Lower lobe of right lung (tissue), 2 donors: ENCODE data around the gene C6orf52. TPM values are rescaled to one million over a fixed set of nuclear protein-coding genes. Genes with fewer than 3 reads are reported as not detected.
"Not testable (repeated sequence)": the region's sequence is repeated elsewhere in the genome, so short reads cannot be mapped to it uniquely, and the experiment has no call there.

Experiments
- ATAC-seq, 2 donors: fragments of 200-7000 bp; cut with Tn5 transposase; one replicate each; pipeline ENCODE4 v1.9.1; 2020 to 2022; ENCODE audit warnings: mild to moderate bottlenecking in 2 of 2, moderate library complexity in 2 of 2
- DNase-seq: peaks from one replicate; pipeline ENCODE4 v3.0.0-alpha.2; 2020
- H3K27ac ChIP-seq: fragments of 200-600 bp; one replicate; pipeline ENCODE4 v1.8.0; 2022
- H3K27me3 ChIP-seq: fragments of 200-600 bp; one replicate; pipeline ENCODE4 v1.8.0; 2022; ENCODE audit warnings: low read depth
- H3K36me3 ChIP-seq: fragments of 200-600 bp; one replicate; pipeline ENCODE4 v1.8.0; 2022; ENCODE audit warnings: mild to moderate bottlenecking
- H3K4me1 ChIP-seq: fragments of 200-600 bp; one replicate; pipeline ENCODE4 v1.8.0; 2022
- H3K4me3 ChIP-seq: fragments of 200-600 bp; one replicate; pipeline ENCODE4 v1.8.0; 2022; ENCODE audit warnings: mild to moderate bottlenecking
- H3K9me3 ChIP-seq: fragments of 200-600 bp; one replicate; pipeline ENCODE4 v1.8.0; 2022
- CTCF ChIP-seq: fragments of 200-600 bp; IDR thresholded peaks from one replicate; pipeline ENCODE4 v1.8.0; 2022; ENCODE audit warnings: antibody characterized with exemption, mild to moderate bottlenecking
- intact Hi-C: fragments of 100-400 bp; cut with DNase I; formaldehyde crosslinking; loops from one replicate; pipeline ENCODE4 v1.11.0; 2022
- total RNA-seq: library from RNA; stranded (reverse); fragmentation: NEBNext Ultra II Directional; extraction: Animal tissue kit (Norgen Biotek cat#: 25700); gene quantifications from one replicate; pipeline ENCODE4 v1.2.1, GENCODE V29; 2021
- donor health status: DM: no; HTN: yes; CAD: no; lungs with severe emphysema.

Gene C6orf52
- total RNA-seq, 1 donor from 2014 or later: 1.3 TPM

GRCh38 chr6:10668126-10668917, 26.1 kb downstream of the C6orf52 start:
- Histone ChIP-seq H3K36me3 (no peaks in the 10 kb centered on the region), H3K27me3 (no peaks in the 10 kb centered on the region), H3K9me3 (no peaks in the 10 kb centered on the region), H3K27ac (no peak overlapping the region), H3K4me3 (no peak overlapping the region), H3K4me1 (no peaks in the 10 kb centered on the region)
- ATAC-seq: no peak
- intact Hi-C loops: no loop called here
- TF ChIP-seq CTCF: no peak
- DNase-seq: no peak

- intact Hi-C loops, H3K36me3 ChIP-seq, H3K27ac ChIP-seq, H3K4me1 ChIP-seq, ATAC-seq, H3K4me3 ChIP-seq, H3K27me3 ChIP-seq, DNase-seq, H3K9me3 ChIP-seq: not testable (repeated sequence)
Measured at GRCh38 chr6:10665595-10665994, 28.8 kb downstream of the C6orf52 start.

- Histone ChIP-seq H3K4me3 (no peak overlapping the region), H3K27ac (no peak overlapping the region), H3K4me1 (no peaks in the 10 kb centered on the region), H3K36me3 (no peaks in the 10 kb centered on the region), H3K9me3 (no peaks in the 10 kb centered on the region), H3K27me3 (no peaks in the 10 kb centered on the region)
- TF ChIP-seq CTCF: no peak
- DNase-seq (no peak), ATAC-seq (no peak)
- intact Hi-C loops: no loop called here
Measured at GRCh38 chr6:10662742-10663141, 31.7 kb downstream of the C6orf52 start.

- H3K4me3 ChIP-seq: no peak overlapping the region
- no peak for TF ChIP-seq CTCF
- ATAC-seq (no peak), DNase-seq (no peak)
- H3K27me3 ChIP-seq: no peaks in the 10 kb centered on the region
- H3K27ac ChIP-seq: no peak overlapping the region
- H3K36me3 ChIP-seq: no peaks in the 10 kb centered on the region
- intact Hi-C loops: no loop called here
- no peaks in the 10 kb centered on the region for H3K4me1 ChIP-seq
- no peaks in the 10 kb centered on the region for H3K9me3 ChIP-seq
Measured at GRCh38 chr6:10662207-10662606, 32.2 kb downstream of the C6orf52 start.

GRCh38 chr6:10660431-10661191, 33.8 kb downstream of the C6orf52 start:
- H3K4me1 ChIP-seq, intact Hi-C loops, DNase-seq, H3K9me3 ChIP-seq, H3K27me3 ChIP-seq, ATAC-seq, H3K27ac ChIP-seq, H3K4me3 ChIP-seq, H3K36me3 ChIP-seq: not testable (repeated sequence)

DNA sequence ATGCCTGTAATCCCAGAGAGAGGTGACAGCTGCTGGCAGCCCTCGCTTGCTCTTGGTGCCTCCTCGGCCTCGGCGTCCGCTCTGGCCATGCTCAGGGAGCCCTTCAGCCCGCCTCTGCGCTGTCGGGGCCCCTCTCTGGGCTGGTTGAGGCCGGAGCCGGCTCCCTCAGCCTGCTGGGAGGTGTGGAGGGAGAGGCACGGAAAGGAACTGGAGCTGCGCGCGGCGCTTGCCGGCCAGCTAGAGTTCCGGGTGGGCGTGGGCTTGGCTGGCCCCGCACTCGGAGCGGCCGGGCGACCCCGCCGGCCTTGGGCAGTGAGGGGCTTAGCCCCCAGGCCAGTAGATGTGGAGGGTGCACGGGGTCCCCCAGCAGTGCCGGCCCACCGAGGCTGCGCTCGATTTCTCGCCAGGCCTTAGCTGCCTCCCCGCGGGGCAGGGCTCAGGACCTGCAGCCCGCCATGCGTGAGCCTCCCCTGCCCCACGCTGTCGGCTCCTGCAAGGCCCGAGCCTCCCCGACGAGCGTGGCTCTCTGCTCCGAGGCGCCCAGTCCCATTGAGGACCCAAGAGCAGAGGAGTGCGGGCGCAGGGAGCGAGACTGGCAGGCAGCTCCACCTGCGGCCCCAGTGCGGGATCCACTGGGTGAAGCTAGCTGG, 34.6 kb downstream of the C6orf52 start:
- TF ChIP-seq CTCF: no peak
- ATAC-seq: peak in 1 of 2 donors; percentile 49
- Histone ChIP-seq H3K36me3 (no peaks in the 10 kb centered on the region), H3K9me3 (no peaks in the 10 kb centered on the region), H3K27me3 (no peaks in the 10 kb centered on the region), H3K4me3 (peak overlapping the region; percentile 42), H3K27ac (no peak overlapping the region), H3K4me1 (no peaks in the 10 kb centered on the region)
- DNase-seq: peak; percentile 45
- intact Hi-C loops: no loop called here
